SJCRH30 (cell line): ENCODE results near the gene CDK16. TPM values are rescaled to one million over a fixed set of nuclear protein-coding genes. Genes with fewer than 3 reads are reported as not detected.

Source experiments
- DNase-seq, 2 experiments: peaks; one replicate each; pipeline ENCODE4 v3.0.0-alpha.2; 2015 to 2020
- H3K27ac ChIP-seq: fragments of 250-450 bp; sonication (Bioruptor Pico); 2 replicates; pipeline ENCODE4 v1.5.1; 2020; ENCODE audit warnings: mild to moderate bottlenecking, moderate library complexity
- H3K27me3 ChIP-seq: fragments of 250-450 bp; sonication (Bioruptor Pico); 2 replicates; pipeline ENCODE4 v1.5.1; 2020; ENCODE audit warnings: mild to moderate bottlenecking, moderate library complexity
- H3K36me3 ChIP-seq: fragments of 250-450 bp; sonication (Bioruptor Pico); 2 replicates; pipeline ENCODE4 v1.5.1; 2020; ENCODE audit warnings: mild to moderate bottlenecking, moderate library complexity
- H3K4me1 ChIP-seq: fragments of 250-450 bp; sonication (Bioruptor Pico); 2 replicates; pipeline ENCODE4 v1.5.1; 2020; ENCODE audit warnings: mild to moderate bottlenecking, moderate library complexity
- H3K4me3 ChIP-seq: fragments of 250-450 bp; sonication (Bioruptor Pico); 2 replicates; pipeline ENCODE4 v1.5.1; 2020; ENCODE audit warnings: mild to moderate bottlenecking, moderate library complexity
- H3K9me3 ChIP-seq: fragments of 250-450 bp; sonication (Bioruptor Pico); replicated peaks from 2 replicates; pipeline ENCODE4 v1.5.1; 2020; ENCODE audit warnings: mild to moderate bottlenecking, moderate library complexity
- total RNA-seq: library from RNA; depleted of rRNA; stranded (reverse); fragments of >200 nt; shearing (Covaris generic); gene quantifications from 2 replicates; pipeline ENCODE4 v1.2.3, GENCODE V29; 2014

The CDK16 gene
- total RNA-seq, 1 experiment from 2014 or later: 71.8 TPM

DNA sequence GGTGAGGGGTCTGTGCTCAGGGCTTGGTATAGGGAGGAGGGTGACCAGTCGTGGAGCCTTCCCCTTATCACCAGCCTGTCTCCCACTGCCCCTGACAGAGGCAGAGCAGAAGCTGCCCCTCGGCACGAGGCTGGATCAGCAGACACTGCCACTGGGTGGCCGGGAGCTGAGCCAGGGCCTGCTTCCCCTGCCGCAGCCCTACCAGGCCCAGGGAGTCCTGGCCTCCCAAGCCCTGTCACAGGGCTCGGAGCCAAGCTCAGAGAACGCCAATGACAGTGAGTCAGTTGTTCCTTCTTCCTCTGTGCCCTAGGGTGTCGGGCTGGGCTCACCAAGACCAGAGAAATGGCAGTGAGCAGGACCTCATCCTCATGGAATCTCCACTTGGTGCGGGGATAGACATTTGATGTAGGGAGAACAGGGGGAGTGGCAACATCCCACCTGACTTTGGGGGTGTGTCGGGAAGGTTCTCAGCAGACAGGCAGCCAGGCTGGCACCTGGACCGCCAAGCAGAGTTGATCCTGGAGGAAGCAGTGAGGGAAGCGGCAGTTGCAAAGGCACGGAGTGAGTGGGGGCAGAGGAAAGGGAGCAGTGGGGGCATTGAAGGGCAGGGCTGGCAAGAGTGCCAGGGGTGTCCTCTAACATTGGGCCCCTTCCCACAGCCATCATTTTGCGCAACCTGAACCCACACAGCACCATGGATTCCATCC lies 39.1 kb upstream of the CDK16 start:
- Histone ChIP-seq H3K9me3 (no peaks in the 10 kb centered on the region), H3K4me1 (no peaks in the 10 kb centered on the region), H3K27me3 (no peaks in the 10 kb centered on the region), H3K4me3 (no peak overlapping the region), H3K36me3 (no peaks in the 10 kb centered on the region), H3K27ac (no peak overlapping the region)
- DNase-seq: no peak

DNA sequence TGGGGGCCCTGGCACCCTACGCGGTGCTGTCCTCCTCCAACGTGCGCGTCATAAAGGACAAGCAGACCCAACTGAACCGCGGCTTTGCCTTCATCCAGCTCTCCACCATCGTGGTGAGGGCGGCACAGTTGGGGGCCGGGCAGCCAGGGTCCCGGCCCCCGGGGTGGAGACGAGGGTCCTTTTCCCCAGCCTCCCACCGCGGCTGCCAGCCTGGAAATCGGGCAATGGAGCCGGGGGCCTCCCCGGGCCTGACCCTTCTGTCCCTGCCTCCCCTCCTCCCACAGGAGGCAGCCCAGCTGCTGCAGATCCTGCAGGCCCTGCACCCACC lies 38.6 kb upstream of the CDK16 start:
- no peak for DNase-seq

DNA sequence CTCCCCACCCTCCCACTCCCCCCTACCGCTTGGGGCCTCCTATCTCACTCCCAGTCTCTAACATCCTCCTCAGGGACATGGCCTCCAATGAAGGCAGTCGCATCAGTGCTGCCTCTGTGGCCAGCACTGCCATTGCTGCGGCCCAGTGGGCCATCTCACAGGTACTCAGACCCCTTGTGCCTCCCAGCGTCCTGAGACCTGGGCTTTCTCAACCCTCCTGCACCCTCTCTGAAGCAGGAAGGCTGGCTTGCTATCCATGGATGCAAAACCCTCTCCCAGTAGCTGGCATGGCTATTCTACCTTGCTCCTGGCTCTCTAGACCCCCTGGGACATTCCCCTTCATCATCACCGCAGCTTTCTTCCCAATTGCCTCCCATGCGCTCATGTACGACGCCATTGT lies 38.1 kb upstream of the CDK16 start:
- H3K9me3 ChIP-seq: no peaks in the 10 kb centered on the region
- H3K36me3 ChIP-seq: no peaks in the 10 kb centered on the region
- no peak overlapping the region for H3K27ac ChIP-seq
- no peak overlapping the region for H3K4me3 ChIP-seq
- H3K27me3 ChIP-seq: no peaks in the 10 kb centered on the region
- DNase-seq: no peak
- no peaks in the 10 kb centered on the region for H3K4me1 ChIP-seq

More for the DNA sequence above, 38.6 kb upstream of the CDK16 start:
- Histone ChIP-seq H3K4me1 (no peaks in the 10 kb centered on the region), H3K27ac (no peak overlapping the region), H3K4me3 (no peak overlapping the region), H3K27me3 (no peaks in the 10 kb centered on the region), H3K36me3 (no peaks in the 10 kb centered on the region), H3K9me3 (no peaks in the 10 kb centered on the region)

DNA sequence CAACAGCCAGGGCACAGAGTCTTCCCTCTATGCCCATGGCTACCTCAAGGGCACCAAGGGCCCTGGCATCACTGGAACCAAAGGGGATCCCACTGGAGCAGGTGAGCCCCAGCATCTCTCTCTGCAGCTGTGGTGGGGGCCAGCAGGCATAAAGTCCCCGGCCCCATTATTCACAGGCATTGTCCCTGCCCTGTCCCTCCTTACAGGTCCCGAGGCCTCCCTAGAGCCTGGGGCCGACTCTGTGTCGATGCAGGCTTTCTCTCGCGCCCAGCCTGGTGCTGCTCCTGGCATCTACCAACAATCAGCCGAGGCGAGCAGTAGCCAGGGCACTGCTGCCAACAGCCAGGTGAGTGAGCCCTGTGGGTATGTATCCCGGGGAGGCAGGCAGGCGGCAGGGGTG lies 37.2 kb upstream of the CDK16 start:
- H3K9me3 ChIP-seq: no peaks in the 10 kb centered on the region
- no peak overlapping the region for H3K27ac ChIP-seq
- no peak overlapping the region for H3K4me3 ChIP-seq
- no peaks in the 10 kb centered on the region for H3K27me3 ChIP-seq
- H3K36me3 ChIP-seq: no peaks in the 10 kb centered on the region
- no peaks in the 10 kb centered on the region for H3K4me1 ChIP-seq
- no peak for DNase-seq

DNA sequence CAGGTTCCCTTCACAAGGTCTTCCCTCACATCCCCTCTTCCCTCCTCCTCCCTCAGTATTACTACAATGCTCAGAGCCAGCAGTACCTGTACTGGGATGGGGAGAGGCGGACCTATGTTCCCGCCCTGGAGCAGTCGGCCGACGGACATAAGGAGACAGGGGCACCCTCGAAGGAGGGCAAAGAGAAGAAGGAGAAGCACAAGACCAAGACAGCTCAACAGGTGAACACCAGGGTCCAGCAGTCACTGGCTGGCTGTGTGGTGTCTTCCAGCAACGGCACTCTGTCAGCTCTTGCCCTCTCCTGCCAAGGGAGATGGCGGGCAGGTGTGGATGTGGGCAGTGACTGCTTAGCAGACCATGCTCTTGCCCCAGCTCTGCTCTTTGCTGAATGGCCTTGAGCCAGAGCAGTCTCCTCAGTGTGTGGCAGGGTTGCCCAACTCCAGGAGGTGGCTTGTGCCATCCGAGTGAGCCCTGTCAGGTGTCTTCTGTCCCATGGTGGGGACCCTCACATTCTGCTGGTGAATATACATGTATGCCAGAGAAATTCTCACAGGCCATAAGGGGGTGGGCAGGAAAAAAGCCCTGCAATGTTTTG lies 36.3 kb upstream of the CDK16 start:
- no peaks in the 10 kb centered on the region for H3K27me3 ChIP-seq
- DNase-seq: no peak

DNA sequence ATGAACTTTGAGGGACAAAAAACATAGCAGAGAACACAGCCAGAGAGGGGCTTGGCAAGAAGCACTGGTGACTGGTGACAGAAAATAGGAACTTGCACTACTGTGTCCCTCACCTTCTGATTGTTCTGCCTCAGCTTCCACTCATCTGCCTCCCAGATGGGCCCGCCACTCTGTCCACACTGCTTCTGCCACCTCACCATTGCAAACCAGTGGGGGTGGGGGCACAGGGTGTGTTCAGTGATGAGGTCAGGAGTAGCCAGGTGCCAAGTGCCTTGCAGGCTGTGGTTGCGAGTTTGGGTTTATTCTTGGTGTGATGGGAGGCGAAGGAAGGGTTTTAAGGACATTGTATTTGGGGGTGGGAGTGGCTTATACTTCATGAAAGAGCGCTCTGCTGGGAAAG lies 34.0 kb upstream of the CDK16 start:
- DNase-seq: no peak
- H3K9me3 ChIP-seq: no peaks in the 10 kb centered on the region
- no peaks in the 10 kb centered on the region for H3K36me3 ChIP-seq
- H3K4me1 ChIP-seq: no peaks in the 10 kb centered on the region
- no peaks in the 10 kb centered on the region for H3K27me3 ChIP-seq
- no peak overlapping the region for H3K27ac ChIP-seq
- no peak overlapping the region for H3K4me3 ChIP-seq

More for the DNA sequence above, 36.3 kb upstream of the CDK16 start:
- H3K9me3 ChIP-seq: no peaks in the 10 kb centered on the region
- no peaks in the 10 kb centered on the region for H3K4me1 ChIP-seq
- no peak overlapping the region for H3K27ac ChIP-seq
- no peak overlapping the region for H3K4me3 ChIP-seq
- H3K36me3 ChIP-seq: no peaks in the 10 kb centered on the region

DNA sequence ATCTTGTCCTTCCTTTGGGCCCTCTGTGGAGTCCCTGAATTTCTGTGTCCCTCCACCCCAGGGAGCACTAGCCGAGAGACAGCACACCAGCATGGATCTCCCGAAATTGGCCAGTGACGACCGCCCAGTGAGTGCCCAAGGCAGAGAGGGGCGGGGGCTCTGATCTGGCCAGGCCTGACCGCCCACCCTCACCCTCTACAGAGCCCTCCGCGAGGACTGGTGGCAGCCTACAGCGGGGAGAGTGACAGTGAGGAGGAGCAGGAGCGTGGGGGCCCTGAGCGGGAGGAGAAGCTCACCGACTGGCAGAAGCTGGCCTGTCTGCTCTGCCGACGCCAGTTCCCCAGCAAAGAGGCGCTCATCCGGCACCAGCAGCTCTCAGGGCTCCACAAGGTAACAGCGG lies 33.2 kb upstream of the CDK16 start:
- H3K4me3 ChIP-seq: no peak overlapping the region
- H3K27me3 ChIP-seq: no peaks in the 10 kb centered on the region
- H3K4me1 ChIP-seq: no peaks in the 10 kb centered on the region
- H3K27ac ChIP-seq: no peak overlapping the region
- H3K9me3 ChIP-seq: no peaks in the 10 kb centered on the region
- H3K36me3 ChIP-seq: no peaks in the 10 kb centered on the region
- no peak for DNase-seq

DNA sequence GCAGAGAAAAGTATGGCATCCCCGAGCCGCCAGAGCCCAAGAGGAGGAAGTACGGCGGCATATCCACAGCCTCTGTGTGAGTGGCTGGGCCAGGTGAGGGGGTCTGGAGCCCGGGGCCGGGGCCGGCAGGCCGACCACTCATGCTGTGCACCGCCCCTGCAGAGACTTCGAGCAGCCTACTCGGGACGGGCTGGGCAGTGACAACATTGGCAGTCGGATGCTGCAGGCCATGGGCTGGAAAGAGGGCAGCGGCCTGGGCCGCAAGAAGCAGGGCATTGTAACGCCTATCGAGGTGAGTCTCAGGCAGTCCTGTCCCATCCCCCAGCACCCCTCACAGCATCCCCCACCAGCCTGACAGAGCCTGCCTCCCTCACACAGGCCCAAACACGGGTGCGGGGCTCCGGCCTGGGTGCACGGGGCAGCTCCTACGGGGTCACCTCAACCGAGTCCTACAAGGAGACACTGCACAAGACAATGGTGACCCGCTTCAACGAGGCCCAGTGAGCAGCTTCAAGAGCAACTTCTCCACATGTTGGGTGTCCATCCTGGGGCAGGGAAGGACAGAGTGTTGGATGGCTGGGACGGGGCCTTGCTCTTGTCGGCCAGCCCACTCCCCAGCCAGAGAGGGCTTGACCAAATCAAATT lies 32.3 kb upstream of the CDK16 start:
- DNase-seq: no peak

DNA sequence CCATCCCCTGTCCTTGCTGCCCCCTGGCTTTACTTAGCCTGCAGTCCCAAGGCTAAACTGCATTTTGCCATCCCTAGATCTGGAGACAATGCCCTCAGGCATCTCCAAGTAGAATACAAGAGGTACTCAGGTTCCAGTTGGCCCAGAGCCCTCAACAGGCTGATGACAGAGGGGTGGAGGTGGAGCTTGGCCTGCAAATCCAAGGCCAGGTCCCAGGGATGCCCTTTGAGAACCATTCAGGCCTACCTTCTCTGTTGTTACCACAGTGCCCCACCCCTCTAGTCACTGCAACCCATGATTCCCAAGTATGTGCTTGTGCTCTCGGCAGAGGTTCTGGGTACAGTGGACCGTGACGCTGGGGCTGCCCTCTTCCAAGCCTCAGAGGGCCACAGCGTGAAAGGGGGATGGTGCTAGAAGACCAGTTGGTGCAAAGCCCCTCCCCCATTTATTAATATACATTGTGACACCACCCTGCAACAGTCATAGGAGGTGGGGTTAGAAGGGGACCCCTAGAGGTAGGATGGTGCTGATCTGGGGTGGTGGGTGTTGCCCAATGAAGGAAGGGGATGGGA lies 31.3 kb upstream of the CDK16 start:
- Histone ChIP-seq H3K27me3 (no peaks in the 10 kb centered on the region), H3K9me3 (no peaks in the 10 kb centered on the region), H3K4me3 (no peak overlapping the region), H3K36me3 (no peaks in the 10 kb centered on the region), H3K4me1 (no peaks in the 10 kb centered on the region), H3K27ac (no peak overlapping the region)
- DNase-seq: no peak

More for the DNA sequence above, 32.3 kb upstream of the CDK16 start:
- no peaks in the 10 kb centered on the region for H3K27me3 ChIP-seq
- H3K4me3 ChIP-seq: no peak overlapping the region
- no peaks in the 10 kb centered on the region for H3K9me3 ChIP-seq
- H3K27ac ChIP-seq: no peak overlapping the region
- no peaks in the 10 kb centered on the region for H3K4me1 ChIP-seq
- H3K36me3 ChIP-seq: no peaks in the 10 kb centered on the region

DNA sequence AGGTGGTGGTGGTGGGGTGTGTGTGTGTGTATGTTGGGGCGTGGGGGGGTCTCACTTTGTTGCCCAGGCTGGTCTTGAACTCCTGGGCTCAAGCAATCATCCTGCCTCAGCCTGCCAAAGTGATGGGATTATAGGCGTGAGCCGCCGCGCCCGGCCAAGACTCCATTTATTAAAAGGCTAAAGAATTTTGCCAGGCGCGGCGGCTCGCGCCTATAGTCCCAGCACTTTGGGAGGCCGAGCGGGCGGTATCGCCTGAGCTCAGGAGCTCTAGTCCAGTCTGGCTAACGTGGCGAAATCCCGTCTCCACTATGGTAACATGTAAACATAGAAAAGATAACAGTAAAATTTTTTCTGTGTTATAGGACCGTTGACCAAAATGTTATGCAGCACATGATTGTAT lies 28.6 kb upstream of the CDK16 start:
- DNase-seq: no peak
- Histone ChIP-seq H3K27me3 (no peaks in the 10 kb centered on the region), H3K9me3 (no peaks in the 10 kb centered on the region), H3K4me1 (no peaks in the 10 kb centered on the region), H3K27ac (no peak overlapping the region), H3K4me3 (no peak overlapping the region), H3K36me3 (no peaks in the 10 kb centered on the region)

DNA sequence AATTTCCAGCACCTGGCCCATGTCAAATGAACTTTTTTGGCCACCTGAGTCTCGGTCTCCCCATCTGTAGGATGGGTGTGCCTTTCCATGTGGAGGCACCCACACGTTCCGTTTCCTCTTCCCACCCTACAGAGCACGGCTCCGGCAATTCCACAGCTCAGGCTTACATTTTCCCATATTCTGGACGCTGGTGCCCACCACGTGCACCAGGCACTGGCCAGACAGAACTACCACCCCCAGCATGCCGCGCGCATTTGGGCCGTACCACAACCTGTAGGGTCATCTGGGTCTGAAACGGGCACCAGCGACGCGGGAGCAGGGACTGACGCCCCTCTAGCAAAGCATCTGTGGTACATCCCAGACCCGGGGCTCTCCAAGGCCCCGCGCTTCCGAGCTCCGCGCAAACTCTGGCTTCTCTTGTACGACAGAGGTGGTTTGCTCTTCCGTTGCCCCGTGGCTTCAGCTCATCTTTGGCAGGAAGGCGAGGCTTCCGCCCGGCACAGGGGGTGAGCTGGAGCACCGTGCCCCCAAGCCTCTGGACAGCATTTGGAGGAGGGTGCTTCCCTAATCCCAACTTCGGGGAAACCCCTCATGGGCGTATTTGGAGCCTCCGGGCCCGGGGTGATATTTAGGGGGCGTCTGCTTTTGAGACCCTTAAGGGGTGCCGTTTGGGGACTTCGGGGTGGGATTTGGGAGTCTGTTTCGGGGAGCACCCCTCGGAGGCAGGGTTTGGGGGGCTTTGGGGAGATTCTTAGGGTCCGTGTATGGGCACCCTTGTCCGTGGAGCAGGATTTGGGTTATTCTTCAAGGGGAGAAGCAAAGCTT lies 27.8 kb upstream of the CDK16 start:
- H3K27ac ChIP-seq: peak overlapping the region; percentile 1; the same call in 1 of the 2 replicates
- no peaks in the 10 kb centered on the region for H3K9me3 ChIP-seq

DNA sequence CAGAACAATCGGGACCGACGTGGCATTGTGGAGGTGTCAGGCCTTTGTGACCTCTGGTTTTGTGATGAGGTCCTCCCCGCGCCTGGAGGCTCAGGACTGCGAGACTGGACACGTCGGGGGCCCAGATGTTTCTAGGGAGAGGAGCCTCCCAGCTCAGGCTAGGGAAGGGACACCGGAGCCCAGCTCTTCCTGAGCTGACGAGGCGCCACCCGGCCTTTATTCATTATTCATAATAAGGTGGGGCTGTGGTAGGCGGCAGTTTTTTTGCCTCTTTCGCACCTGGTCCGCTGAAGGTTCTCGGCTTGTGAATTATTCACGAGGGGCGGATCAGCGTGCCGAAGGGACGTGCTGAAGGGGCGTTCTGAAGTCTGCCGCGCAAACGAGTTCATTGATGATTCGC lies 27.1 kb upstream of the CDK16 start:
- Histone ChIP-seq H3K9me3 (no peaks in the 10 kb centered on the region), H3K27me3 (no peaks in the 10 kb centered on the region), H3K4me3 (peak overlapping the region; percentile 60), H3K4me1 (no peaks in the 10 kb centered on the region; the same call in 1 of the 2 replicates), H3K36me3 (no peaks in the 10 kb centered on the region), H3K27ac (no peak overlapping the region; the same call in 1 of the 2 replicates)
- DNase-seq: peak; percentile 15 to 32

More for the DNA sequence above, 27.8 kb upstream of the CDK16 start:
- no peaks in the 10 kb centered on the region for H3K36me3 ChIP-seq
- H3K4me3 ChIP-seq: peak overlapping the region; percentile 60
- DNase-seq: peak; percentile 90 to 91
- H3K4me1 ChIP-seq: no peaks in the 10 kb centered on the region
- no peaks in the 10 kb centered on the region for H3K27me3 ChIP-seq

DNA sequence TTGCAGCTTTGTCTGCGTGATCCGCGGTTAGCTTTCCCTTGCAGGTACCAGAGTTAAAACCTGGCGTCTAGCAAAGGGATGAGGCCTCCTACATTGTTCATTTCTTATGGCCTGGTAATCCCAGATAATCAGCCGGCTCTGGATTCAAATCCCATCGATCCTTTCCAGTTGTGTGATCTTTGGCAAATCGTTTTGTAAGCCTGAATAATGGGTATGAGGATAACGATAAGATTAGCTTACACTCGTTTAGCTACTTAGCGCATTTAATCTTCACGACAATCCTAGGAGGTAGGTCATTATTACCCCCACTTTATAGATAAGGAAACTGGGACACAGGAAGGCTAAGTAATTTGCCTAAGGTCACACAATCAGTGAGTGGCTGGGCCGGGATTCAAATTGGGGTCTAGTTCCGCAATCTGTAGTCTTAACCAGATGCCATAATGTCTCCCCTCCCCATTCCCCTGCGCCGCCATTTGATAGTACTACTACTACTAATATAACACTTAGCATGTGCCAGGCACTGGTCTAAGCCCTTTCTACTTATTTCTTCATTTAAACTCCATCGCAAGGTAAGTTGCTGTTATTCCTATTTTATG lies 26.6 kb upstream of the CDK16 start:
- Histone ChIP-seq H3K4me3 (peak overlapping the region; percentile 60), H3K27ac (no peak overlapping the region), H3K27me3 (no peaks in the 10 kb centered on the region), H3K4me1 (no peaks in the 10 kb centered on the region; the same call in 1 of the 2 replicates), H3K36me3 (no peaks in the 10 kb centered on the region), H3K9me3 (no peaks in the 10 kb centered on the region)
- no peak for DNase-seq

DNA sequence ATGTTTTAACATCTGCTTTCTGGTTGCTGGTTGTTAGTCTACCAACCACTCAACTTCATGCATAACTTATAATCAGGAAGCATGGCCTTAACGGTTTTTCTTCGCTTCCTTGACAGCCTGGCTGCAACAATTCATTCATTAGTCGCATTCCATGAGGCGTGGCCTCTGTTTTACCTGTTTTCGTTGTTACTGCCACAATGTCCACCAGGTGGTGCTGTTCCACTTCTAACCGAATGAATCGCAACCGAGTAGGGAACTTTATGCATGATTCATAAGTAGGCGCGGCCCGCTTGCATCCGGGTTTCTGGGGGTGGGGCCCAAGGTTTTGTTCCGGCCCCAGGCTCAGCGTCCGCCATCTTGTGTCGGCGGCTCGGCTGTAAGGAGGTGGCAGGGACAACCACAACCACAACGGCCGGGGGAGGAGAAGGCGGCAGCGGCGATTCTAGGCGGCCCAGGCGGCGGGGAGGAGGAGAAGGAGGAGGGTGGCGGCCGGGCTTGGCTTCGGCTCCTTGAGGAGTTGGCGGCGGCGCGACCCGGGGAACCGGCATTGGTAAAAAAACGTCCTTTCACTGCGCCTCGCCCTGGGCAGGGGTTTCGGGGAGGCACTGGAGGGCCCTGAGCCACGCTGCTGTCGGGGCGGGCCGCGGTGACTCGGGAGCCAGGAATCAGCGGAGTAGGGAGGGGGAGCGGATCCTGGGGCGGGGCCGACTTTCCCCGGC lies 24.8 kb upstream of the CDK16 start, which contains the start of gene UBA1:
Gene UBA1, plus strand, starts transcription at position 355 of the 719 bp plus-strand sequence. CDS start 4,974 bp downstream, outside the sequence.
- peak; percentile 86 to 92 for DNase-seq
- Histone ChIP-seq H3K27me3 (no peaks in the 10 kb centered on the region), H3K4me3 (peak within 1 kb of the TSS; percentile 94), H3K9me3 (no peaks in the 10 kb centered on the region), H3K4me1 (no peaks in the 10 kb centered on the region; the same call in 1 of the 2 replicates), H3K36me3 (peaks cover under 1% of the 10 kb centered on the region; the same call in 1 of the 2 replicates), H3K27ac (peak within 1 kb of the TSS; percentile 91)
